Measurements from ENCODE around the gene AUTS2.

DNA sequence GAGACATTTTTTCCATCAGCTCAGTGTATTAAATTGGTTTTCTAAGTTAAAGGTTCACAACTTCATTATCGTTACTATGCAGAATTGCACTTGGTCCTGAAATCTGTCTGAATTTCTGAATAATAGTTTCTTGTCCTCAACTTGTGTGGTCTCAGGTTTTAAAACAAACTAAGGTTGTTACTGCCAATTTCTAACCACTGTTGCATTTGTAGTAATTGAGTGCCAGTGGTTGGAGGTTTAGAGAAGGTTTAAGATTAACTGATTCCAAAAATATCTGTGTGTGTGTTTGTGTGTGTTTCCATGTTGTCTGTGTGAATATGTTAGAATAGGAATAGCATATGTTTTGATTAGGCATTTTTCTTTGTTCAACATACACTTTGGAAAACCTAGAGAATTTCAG is 395.9 kb downstream of the AUTS2 start:
- TF ChIP-seq ZNF274 (IDR thresholded peaks at IDR 0.05; ENCODE audit: borderline replicate concordance, low read depth, low read length): no peak
- no peak for TF ChIP-seq GABPA (tag; conservative IDR thresholded peaks at IDR 0.05; ENCODE audit: low read depth)
- no peak for TF ChIP-seq POLR2A (conservative IDR thresholded peaks at IDR 0.05)
- TF ChIP-seq HMG20B (CRISPR knock-in tag; IDR thresholded peaks at IDR 0.05): no peak
- no peak for TF ChIP-seq RBBP5 (IDR thresholded peaks at IDR 0.05; ENCODE audit: borderline replicate concordance, insufficient read depth, low read length, poor library complexity, severe bottlenecking)
- no peak for TF ChIP-seq JUNB (CRISPR knock-in tag; conservative IDR thresholded peaks at IDR 0.05)
- TF ChIP-seq ZNF384 (IDR thresholded peaks at IDR 0.05; ENCODE audit: low read depth, low read length): no peak
- no peak for TF ChIP-seq CTCF (IDR thresholded peaks at IDR 0.05 in 2 of 3, conservative IDR thresholded peaks at IDR 0.05 in 1 of 3; ENCODE audit: insufficient read depth in 2 of 3, low read depth in 1 of 3, low read length in 3 of 3)
- TF ChIP-seq TRIM28 (IDR thresholded peaks at IDR 0.05): no peak
- TF ChIP-seq RCOR1 (IDR thresholded peaks at IDR 0.05; ENCODE audit: borderline replicate concordance in 1 of 2, low read depth in 2 of 2, low read length in 2 of 2): no peak
- TF ChIP-seq CCAR2 (IDR thresholded peaks at IDR 0.05; ENCODE audit: low read depth, low read length): no peak
- no peak for TF ChIP-seq FOXM1 (IDR thresholded peaks at IDR 0.05; ENCODE audit: low read depth)
- TF ChIP-seq FOXM1 (CRISPR knock-in tag; IDR thresholded peaks at IDR 0.05; ENCODE audit: low read depth): no peak
